Ovary (tissue), 3 donors: ENCODE measurements around the gene ATP9A.

Source experiments
- CTCF ChIP-seq, 3 donors: fragments of 450-650 bp in 2 of 3; fragments of 200-600 bp in 1 of 3; IDR thresholded peaks; one replicate each; pipeline versions ENCODE4 v1.5.1 to v1.8.0; 2016 to 2022; ENCODE audit warnings: antibody characterized with exemption in 3 of 3, mild to moderate bottlenecking in 1 of 3
- POLR2A ChIP-seq: fragments of 450-650 bp; IDR thresholded peaks from one replicate; pipeline ENCODE4 v1.6.1; 2017; ENCODE audit warnings: antibody characterized with exemption, mild to moderate bottlenecking, moderate library complexity
- donor health status: DM: no; HTN: no; CAD: no.

- TF ChIP-seq CTCF (IDR thresholded peaks at IDR 0.05) (no peak), POLR2A (no peak)
Measured at GRCh38 chr20:51775241-51775640, 7.1 kb upstream of the ATP9A start.
